Erythroblast (primary cell): ENCODE measurements around the gene POU2AF3.
"Not testable (repeated sequence)": the region's sequence is repeated elsewhere in the genome, so short reads cannot be mapped to it uniquely, and the experiment has no call there.

ENCODE experiments used
- DNase-seq, 2 experiments: peaks; one replicate each; lab custom pipeline; 2025; lab: John Stamatoyannopoulos, UW
- GATA1 ChIP-seq: IDR thresholded peaks from 2 replicates; pipeline ENCODE4 v1.6.1; 2011; ENCODE audit warnings: low read depth, mild to moderate bottlenecking, control low read depth, low read length, moderate library complexity
- POLR2A ChIP-seq: IDR thresholded peaks from 2 replicates; pipeline ENCODE4 v1.6.1; 2011; ENCODE audit warnings: mild to moderate bottlenecking, low read length

The POU2AF3 gene

GRCh38 chr11:111285189-111286091, 12.9 kb upstream of the POU2AF3 start:
- TF ChIP-seq POLR2A, result no peak
- no peak for TF ChIP-seq GATA1
- no peak for DNase-seq

- TF ChIP-seq GATA1 (no peak), POLR2A (no peak)
- DNase-seq, result no peak
Observed at GRCh38 chr11:111291764-111292163, 6.6 kb upstream of the POU2AF3 start.

GRCh38 chr11:111292408-111292807, 5.9 kb upstream of the POU2AF3 start:
- not testable (repeated sequence) for DNase-seq

- DNase-seq, result no peak
- TF ChIP-seq POLR2A (no peak), GATA1 (no peak)
Observed at GRCh38 chr11:111296196-111296595, 2.1 kb upstream of the POU2AF3 start.

GRCh38 chr11:111297696-111298095, 650 bp upstream of the POU2AF3 start:
- TF ChIP-seq GATA1, result no peak
- TF ChIP-seq POLR2A, result no peak
- no peak for DNase-seq

- no peak for DNase-seq
- TF ChIP-seq POLR2A (no peak), GATA1 (no peak)
Observed at GRCh38 chr11:111299101-111300026, 1.0 kb downstream of the POU2AF3 start.

GRCh38 chr11:111300569-111300968, 2.2 kb downstream of the POU2AF3 start:
- TF ChIP-seq POLR2A (no peak), GATA1 (no peak)
- DNase-seq, result no peak

GRCh38 chr11:111301004-111301841, 2.9 kb downstream of the POU2AF3 start:
- DNase-seq, result no peak
- TF ChIP-seq GATA1 (no peak), POLR2A (no peak)

GRCh38 chr11:111301842-111302118, 3.4 kb downstream of the POU2AF3 start:
- no peak for DNase-seq
- TF ChIP-seq POLR2A (no peak), GATA1 (no peak)

GRCh38 chr11:111302298-111302697, 4.0 kb downstream of the POU2AF3 start:
- DNase-seq, result no peak
- TF ChIP-seq GATA1 (no peak), POLR2A (no peak)

GRCh38 chr11:111303461-111303860, 5.1 kb downstream of the POU2AF3 start:
- no peak for TF ChIP-seq GATA1
- TF ChIP-seq POLR2A, result no peak
- DNase-seq, result no peak

- no peak for DNase-seq
- TF ChIP-seq POLR2A (no peak), GATA1 (no peak)
Observed at GRCh38 chr11:111305162-111305802, 6.9 kb downstream of the POU2AF3 start.

- no peak for DNase-seq
- TF ChIP-seq GATA1 (no peak), POLR2A (no peak)
Observed at GRCh38 chr11:111305876-111306275, 7.5 kb downstream of the POU2AF3 start.
